ENCODE results near the gene OR52R1. TPM values are rescaled to one million over a fixed set of nuclear protein-coding genes. Genes with fewer than 3 reads are reported as not detected.
"Not testable (repeated sequence)": the region's sequence is repeated elsewhere in the genome, so short reads cannot be mapped to it uniquely, and the experiment has no call there.

OR52R1 gene
- not detected for polyA plus RNA-seq (ENCODE audit: insufficient read length in 10 of 10)
- long read RNA-seq, donor 1: 0 reads
- long read RNA-seq, donor 2: 0 reads
- long read RNA-seq, donor 3, partial matches to known transcripts: 0 of 1 reads
- long read RNA-seq, donor 3, other reads (novel, unspliced or antisense): 0 of 1 reads
- long read RNA-seq, donor 4: 0 reads
- long read RNA-seq, donor 5: 0 reads
- long read RNA-seq, donor 6: 0 reads
- long read RNA-seq, donor 7: 0 reads
- long read RNA-seq, donor 8: 0 reads
- long read RNA-seq, donor 9: 0 reads

- no peak for DNase-seq
Observed at GRCh38 chr11:4804280-4804679, at the start of gene OR52R1. Gene OR52R1, minus strand, starts transcription at chr11:4804380. Its CDS starts 0 bp downstream, at chr11:4804380.

GRCh38 chr11:4851033-4851432, 46.9 kb upstream of the OR52R1 start:
- no peak for DNase-seq

- DNase-seq: no peak
Observed at GRCh38 chr11:4848908-4849532, 44.8 kb upstream of the OR52R1 start, which contains the start of gene OR51S1. Gene OR51S1, minus strand, starts transcription at chr11:4849208. Its CDS starts 0 bp downstream, at chr11:4849208.

GRCh38 chr11:4839851-4840549, 35.8 kb upstream of the OR52R1 start:
- no peak for DNase-seq

- DNase-seq: no peak
Observed at GRCh38 chr11:4830909-4831308, 26.7 kb upstream of the OR52R1 start.

GRCh38 chr11:4830346-4830745, 26.2 kb upstream of the OR52R1 start:
- DNase-seq: no peak

- peak in 1 of 3 donors; percentile 5 for DNase-seq
Observed at GRCh38 chr11:4826425-4826824, 22.2 kb upstream of the OR52R1 start.

GRCh38 chr11:4825132-4825531, 21.0 kb upstream of the OR52R1 start:
- DNase-seq: no peak

- no peak for DNase-seq
Observed at GRCh38 chr11:4821021-4821420, 16.8 kb upstream of the OR52R1 start, which contains the start of gene OR51F2. Gene OR51F2, plus strand, starts transcription at chr11:4821321. Its CDS starts 101 bp downstream, at chr11:4821422.

- no peak for DNase-seq
Observed at GRCh38 chr11:4809246-4809645, 5.1 kb upstream of the OR52R1 start.

- DNase-seq: no peak
Observed at GRCh38 chr11:4808476-4808875, 4.3 kb upstream of the OR52R1 start.

- not testable (repeated sequence) for DNase-seq
Observed at GRCh38 chr11:4801316-4801715, 2.9 kb downstream of the OR52R1 start.

GRCh38 chr11:4798427-4799183, 5.6 kb downstream of the OR52R1 start:
- DNase-seq: no peak

- no peak for DNase-seq
Observed at GRCh38 chr11:4797206-4797605, 7.0 kb downstream of the OR52R1 start.

GRCh38 chr11:4782454-4782853, 21.7 kb downstream of the OR52R1 start:
- no peak for DNase-seq

- DNase-seq: no peak
Observed at GRCh38 chr11:4769838-4770237, 34.3 kb downstream of the OR52R1 start, which contains the start of gene OR51F1. Gene OR51F1, minus strand, starts transcription at chr11:4769938. Its CDS starts 0 bp downstream, at chr11:4769938.

- no peak for DNase-seq
Observed at GRCh38 chr11:4768094-4768493, 36.1 kb downstream of the OR52R1 start.

GRCh38 chr11:4766420-4767043, 37.6 kb downstream of the OR52R1 start:
- DNase-seq: no peak

GRCh38 chr11:4763096-4763495, 41.1 kb downstream of the OR52R1 start:
- DNase-seq: no peak
